Gastrocnemius medialis (tissue), 4 donors: ENCODE measurements around the gene EFHD2. TPM values are rescaled to one million over a fixed set of nuclear protein-coding genes. Genes with fewer than 3 reads are reported as not detected.
"Not testable (repeated sequence)": the region's sequence is repeated elsewhere in the genome, so short reads cannot be mapped to it uniquely, and the experiment has no call there.

Experiments used
- ATAC-seq, 2 donors: fragments of 150-250 bp; one replicate each; pipeline ENCODE4 v1.9.1; 2016
- DNase-seq, 2 donors: peaks; one replicate each; pipeline ENCODE4 v3.0.0-alpha.2; 2019
- H3K27ac ChIP-seq, 4 donors: fragments of 200-600 bp; sonication (generic); 1 replicate in 1 of 4; 2 replicates in 3 of 4; pipeline ENCODE4 v1.5.1; 2016 to 2018; ENCODE audit warnings: mild to moderate bottlenecking in 2 of 4, moderate library complexity in 1 of 4
- H3K27me3 ChIP-seq, 3 donors: fragments of 200-600 bp; sonication (generic) in 2 of 3; 1 replicate in 1 of 3; 2 replicates in 2 of 3; pipeline versions ENCODE4 v1.5.1 to v1.6.0; 2016 to 2019; ENCODE audit warnings: mild to moderate bottlenecking in 1 of 3, moderate library complexity in 1 of 3
- H3K36me3 ChIP-seq, 2 donors: fragments of 200-600 bp; sonication (generic) in 1 of 2; one replicate each; pipeline ENCODE4 v1.5.1; 2017 to 2018
- H3K4me1 ChIP-seq, 2 donors: fragments of 200-600 bp; sonication (generic) in 1 of 2; one replicate each; pipeline ENCODE4 v1.5.1; 2016 to 2017; ENCODE audit warnings: mild to moderate bottlenecking in 2 of 2
- H3K4me3 ChIP-seq, 4 donors: fragments of 200-600 bp; sonication (generic) in 3 of 4; 1 replicate in 1 of 4; 2 replicates in 3 of 4; pipeline ENCODE4 v1.5.1; 2016 to 2019; ENCODE audit warnings: mild to moderate bottlenecking in 2 of 4
- H3K9me3 ChIP-seq, 3 donors: fragments of 200-600 bp; sonication (generic) in 2 of 3; 1 replicate in 1 of 3; 2 replicates in 2 of 3; pipeline ENCODE4 v1.5.1; 2016 to 2019
- CTCF ChIP-seq, 5 experiments: fragments of 450-650 bp in 3 of 5; fragments of 200-600 bp in 2 of 5; sonication (generic) in 2 of 5; IDR thresholded peaks in 4 of 5; conservative IDR thresholded peaks in 1 of 5; 1 replicate in 4 of 5; 2 replicates in 1 of 5; pipeline ENCODE4 v1.5.1; 2016 to 2019; ENCODE audit warnings: antibody characterized with exemption in 5 of 5, mild to moderate bottlenecking in 3 of 5, moderate library complexity in 3 of 5
- POLR2A ChIP-seq, 2 donors: fragments of 450-650 bp; IDR thresholded peaks; one replicate each; pipeline ENCODE4 v1.6.1; 2017; ENCODE audit warnings: antibody characterized with exemption in 2 of 2, mild to moderate bottlenecking in 2 of 2, moderate library complexity in 2 of 2
- in situ Hi-C, 4 donors: fragments of 200-750 bp; cut with MboI; loops; one replicate each; pipeline versions ENCODE4 v1.15.0 to v1.8.0; 2017; ENCODE audit warnings: low sequenced_read_pairs in 4 of 4
- intact Hi-C: fragments of 100-400 bp; cut with DNase I; formaldehyde crosslinking; loops from one replicate; pipeline ENCODE4 v1.15.1; 2023; ENCODE audit warnings: low total_unique reads
- total RNA-seq, 4 donors: library from RNA; depleted of rRNA; stranded (reverse); fragments of >200 nt; gene quantifications; one replicate each; pipeline versions ENCODE4 v1.1.0 to v1.2.3, GENCODE V29; 2016

The EFHD2 gene
- total RNA-seq, 4 donors from 2014 or later = 2.9 to 8.1 (median 5.3) TPM

GRCh38 chr1:15453734-15454133, 44.0 kb downstream of the EFHD2 start:
- in situ Hi-C loops = no loop called here
- DNase-seq (no peak), ATAC-seq (no peak)
- no peak overlapping the region for H3K4me3 ChIP-seq
- no peak overlapping the region for H3K27ac ChIP-seq
- no peaks in the 10 kb centered on the region for H3K4me1 ChIP-seq
- H3K27me3 ChIP-seq = no peaks in the 10 kb centered on the region
- H3K9me3 ChIP-seq = no peaks in the 10 kb centered on the region
- H3K36me3 ChIP-seq = no peaks in the 10 kb centered on the region
- no peak for TF ChIP-seq POLR2A (IDR thresholded peaks at IDR 0.05)
- no peak for TF ChIP-seq CTCF (IDR thresholded peaks at IDR 0.05 in 4 of 5, conservative IDR thresholded peaks at IDR 0.05 in 1 of 5)
- intact Hi-C loops = no loop called here

- TF ChIP-seq CTCF (IDR thresholded peaks at IDR 0.05 in 4 of 5, conservative IDR thresholded peaks at IDR 0.05 in 1 of 5) = no peak
- TF ChIP-seq POLR2A (IDR thresholded peaks at IDR 0.05) = no peak
- Histone ChIP-seq H3K27ac (no peak overlapping the region), H3K4me3 (no peak overlapping the region), H3K4me1 (no peaks in the 10 kb centered on the region), H3K9me3 (no peaks in the 10 kb centered on the region), H3K36me3 (no peaks in the 10 kb centered on the region), H3K27me3 (no peaks in the 10 kb centered on the region)
- intact Hi-C loops (no loop called here), in situ Hi-C loops (no loop called here)
- no peak for ATAC-seq
- DNase-seq = no peak
Observed at GRCh38 chr1:15454256-15454655, 44.6 kb downstream of the EFHD2 start.

- ATAC-seq = no peak
- H3K9me3 ChIP-seq = no peaks in the 10 kb centered on the region
- DNase-seq = no peak
- TF ChIP-seq CTCF (IDR thresholded peaks at IDR 0.05 in 4 of 5, conservative IDR thresholded peaks at IDR 0.05 in 1 of 5) = no peak
- no peak overlapping the region for H3K4me3 ChIP-seq
- H3K27me3 ChIP-seq = no peaks in the 10 kb centered on the region
- no peak overlapping the region for H3K27ac ChIP-seq
- no peaks in the 10 kb centered on the region for H3K4me1 ChIP-seq
- intact Hi-C loops = no loop called here
- in situ Hi-C loops = no loop called here
- H3K36me3 ChIP-seq = no peaks in the 10 kb centered on the region
Observed at GRCh38 chr1:15455522-15455921, 45.8 kb downstream of the EFHD2 start.

GRCh38 chr1:15456313-15456954, 46.7 kb downstream of the EFHD2 start, which contains the start of gene CELA2A:
Gene CELA2A, plus strand, starts transcription at chr1:15456732. Its CDS starts 22 bp downstream, at chr1:15456754.
- intact Hi-C loops (no loop called here), in situ Hi-C loops (no loop called here)
- Histone ChIP-seq H3K27ac (no peak within 1 kb of the TSS), H3K4me1 (no peaks in the 10 kb centered on the region), H3K27me3 (no peaks in the 10 kb centered on the region), H3K9me3 (no peaks in the 10 kb centered on the region), H3K36me3 (no peaks in the 10 kb centered on the region), H3K4me3 (no peak within 1 kb of the TSS)
- TF ChIP-seq POLR2A (IDR thresholded peaks at IDR 0.05) (no peak), CTCF (IDR thresholded peaks at IDR 0.05 in 4 of 5, conservative IDR thresholded peaks at IDR 0.05 in 1 of 5) (no peak)
- ATAC-seq (no peak), DNase-seq (no peak)

- no peak for DNase-seq
- TF ChIP-seq CTCF (IDR thresholded peaks at IDR 0.05 in 4 of 5, conservative IDR thresholded peaks at IDR 0.05 in 1 of 5) (no peak), POLR2A (IDR thresholded peaks at IDR 0.05) (no peak)
- in situ Hi-C loops (no loop called here), intact Hi-C loops (no loop called here)
- Histone ChIP-seq H3K27ac (no peak overlapping the region), H3K36me3 (no peaks in the 10 kb centered on the region), H3K4me1 (no peaks in the 10 kb centered on the region), H3K27me3 (no peaks in the 10 kb centered on the region), H3K4me3 (no peak overlapping the region), H3K9me3 (no peaks in the 10 kb centered on the region)
- ATAC-seq = no peak
Observed at GRCh38 chr1:15457585-15457984, 47.9 kb downstream of the EFHD2 start.

GRCh38 chr1:15458388-15458787, 48.7 kb downstream of the EFHD2 start:
- intact Hi-C loops, H3K4me1 ChIP-seq, H3K27ac ChIP-seq, ATAC-seq, H3K4me3 ChIP-seq, H3K27me3 ChIP-seq, H3K9me3 ChIP-seq, in situ Hi-C loops, H3K36me3 ChIP-seq, DNase-seq: not testable (repeated sequence)
